Measurements from ENCODE around the gene GGTLC2. TPM values are rescaled to one million over a fixed set of nuclear protein-coding genes. Genes with fewer than 3 reads are reported as not detected.
"Not testable (repeated sequence)": the region's sequence is repeated elsewhere in the genome, so short reads cannot be mapped to it uniquely, and the experiment has no call there.

Gene GGTLC2
- total RNA-seq, 3 donors from 2014 or later (not counting 1 experiment from before 2014, with no cell fraction given): not detected

DNA sequence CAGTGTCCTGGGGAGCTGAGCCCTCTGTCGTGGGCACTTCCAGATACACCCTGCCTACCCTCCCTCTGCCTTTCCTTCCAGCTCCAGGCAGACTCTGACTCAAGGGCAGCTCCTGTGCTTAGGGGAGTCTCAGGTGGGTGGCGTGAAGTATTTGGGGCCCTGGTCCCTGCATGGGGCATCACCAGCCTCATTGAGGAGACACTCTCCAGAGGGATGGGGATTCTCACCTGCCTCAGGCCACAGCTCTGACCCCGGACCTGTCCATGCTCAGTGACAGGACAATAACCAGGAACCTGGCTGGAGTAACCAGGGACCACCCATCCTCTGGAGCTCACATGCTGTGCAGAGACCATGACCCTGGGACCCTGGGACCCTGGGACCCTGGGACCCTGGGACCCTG is 41.2 kb downstream of the GGTLC2 start:
- H3K4me3 ChIP-seq (ENCODE audit: low read length): no peak overlapping the region
- ATAC-seq: no peak
- intact Hi-C loops (cut with micrococcal nuclease): no loop called here
- H3K4me3 Mint-ChIP-seq: no peak overlapping the region
- no peaks in the 10 kb centered on the region for H3K36me3 Mint-ChIP-seq
- DNase-seq: no peak
- no peaks in the 10 kb centered on the region for H3K9me3 ChIP-seq (ENCODE audit: control insufficient read depth, insufficient read depth, low read length)
- peaks cover 14% of the 10 kb centered on the region for H3K4me1 ChIP-seq (ENCODE audit: control insufficient read depth, insufficient read depth, low read length)
- no peaks in the 10 kb centered on the region for H3K4me1 Mint-ChIP-seq
- H3K27ac Mint-ChIP-seq: no peak overlapping the region
- TF ChIP-seq, protein P1, sequence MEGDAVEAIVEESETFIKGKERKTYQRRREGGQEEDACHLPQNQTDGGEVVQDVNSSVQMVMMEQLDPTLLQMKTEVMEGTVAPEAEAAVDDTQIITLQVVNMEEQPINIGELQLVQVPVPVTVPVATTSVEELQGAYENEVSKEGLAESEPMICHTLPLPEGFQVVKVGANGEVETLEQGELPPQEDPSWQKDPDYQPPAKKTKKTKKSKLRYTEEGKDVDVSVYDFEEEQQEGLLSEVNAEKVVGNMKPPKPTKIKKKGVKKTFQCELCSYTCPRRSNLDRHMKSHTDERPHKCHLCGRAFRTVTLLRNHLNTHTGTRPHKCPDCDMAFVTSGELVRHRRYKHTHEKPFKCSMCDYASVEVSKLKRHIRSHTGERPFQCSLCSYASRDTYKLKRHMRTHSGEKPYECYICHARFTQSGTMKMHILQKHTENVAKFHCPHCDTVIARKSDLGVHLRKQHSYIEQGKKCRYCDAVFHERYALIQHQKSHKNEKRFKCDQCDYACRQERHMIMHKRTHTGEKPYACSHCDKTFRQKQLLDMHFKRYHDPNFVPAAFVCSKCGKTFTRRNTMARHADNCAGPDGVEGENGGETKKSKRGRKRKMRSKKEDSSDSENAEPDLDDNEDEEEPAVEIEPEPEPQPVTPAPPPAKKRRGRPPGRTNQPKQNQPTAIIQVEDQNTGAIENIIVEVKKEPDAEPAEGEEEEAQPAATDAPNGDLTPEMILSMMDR (IDR thresholded peaks at IDR 0.05): no peak
- 91% methylated on average over 3 of the region's 3 CpGs for WGBS (ENCODE audit: insufficient coverage)
- no peaks in the 10 kb centered on the region for H3K27me3 ChIP-seq (ENCODE audit: control insufficient read depth, insufficient read depth, low read length)
- H3K36me3 ChIP-seq (ENCODE audit: control insufficient read depth, insufficient read depth, low read length): no peaks in the 10 kb centered on the region
- no peaks in the 10 kb centered on the region for H3K9me3 Mint-ChIP-seq
- H3K27ac ChIP-seq (ENCODE audit: low read length): no peak overlapping the region
- peaks cover 0 to 1% of the 10 kb centered on the region in 2 donors for H3K27me3 Mint-ChIP-seq (ENCODE audit: low read depth in 2 of 2)

DNA sequence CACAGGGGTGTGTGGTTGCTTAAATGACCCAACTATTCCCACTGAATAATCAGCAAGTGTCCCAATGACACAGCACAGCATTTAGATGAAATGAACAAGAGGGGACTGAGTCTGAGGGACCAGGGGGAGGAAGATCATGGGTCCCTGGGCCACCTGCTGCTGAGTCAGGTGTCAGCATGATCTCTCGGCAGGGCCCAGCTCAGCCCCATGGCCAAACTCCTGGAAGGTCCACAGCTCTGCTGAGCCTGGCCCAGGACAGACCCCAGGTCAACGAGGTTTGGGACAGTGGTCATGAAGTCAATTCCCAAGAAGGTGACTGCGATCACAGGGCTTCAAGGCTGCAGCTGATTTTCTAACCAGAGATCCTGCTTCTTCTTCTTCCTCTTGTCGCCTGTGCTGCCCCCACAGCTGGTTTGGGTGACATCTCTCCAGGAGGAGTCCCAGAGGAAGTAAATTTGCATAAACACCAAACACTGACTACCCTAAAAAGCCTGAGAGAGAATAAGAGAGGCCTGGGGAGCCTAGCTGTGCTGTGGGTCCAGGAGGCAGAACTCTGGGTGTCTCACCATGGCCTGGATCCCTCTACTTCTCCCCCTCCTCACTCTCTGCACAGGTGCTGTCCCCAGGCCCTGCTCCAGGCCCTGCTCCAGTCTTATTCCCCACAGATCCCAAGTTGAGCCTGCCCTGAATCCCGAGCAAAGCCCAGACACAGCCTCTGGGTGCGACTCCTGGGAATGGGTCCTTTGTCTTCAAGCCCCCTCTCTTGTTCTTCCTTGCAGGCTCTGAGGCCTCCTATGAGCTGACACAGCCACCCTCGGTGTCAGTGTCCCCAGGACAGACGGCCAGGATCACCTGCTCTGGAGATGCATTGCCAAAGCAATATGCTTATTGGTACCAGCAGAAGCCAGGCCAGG is 42.0 kb downstream of the GGTLC2 start:
- H3K4me3 ChIP-seq (ENCODE audit: low read length); H3K36me3 Mint-ChIP-seq; H3K4me1 Mint-ChIP-seq; H3K4me3 Mint-ChIP-seq; H3K9me3 Mint-ChIP-seq; H3K27ac Mint-ChIP-seq; H3K36me3 ChIP-seq (ENCODE audit: control insufficient read depth, insufficient read depth, low read length); H3K27me3 ChIP-seq (ENCODE audit: control insufficient read depth, insufficient read depth, low read length); H3K9me3 ChIP-seq (ENCODE audit: control insufficient read depth, insufficient read depth, low read length); H3K27me3 Mint-ChIP-seq (ENCODE audit: low read depth in 2 of 2); ATAC-seq; H3K27ac ChIP-seq (ENCODE audit: low read length); intact Hi-C loops (cut with micrococcal nuclease); DNase-seq: not testable (repeated sequence)
- 66% methylated on average over 8 of the region's 8 CpGs for WGBS (ENCODE audit: insufficient coverage)
- H3K4me1 ChIP-seq (ENCODE audit: control insufficient read depth, insufficient read depth, low read length): peaks cover 14% of the 10 kb centered on the region

DNA sequence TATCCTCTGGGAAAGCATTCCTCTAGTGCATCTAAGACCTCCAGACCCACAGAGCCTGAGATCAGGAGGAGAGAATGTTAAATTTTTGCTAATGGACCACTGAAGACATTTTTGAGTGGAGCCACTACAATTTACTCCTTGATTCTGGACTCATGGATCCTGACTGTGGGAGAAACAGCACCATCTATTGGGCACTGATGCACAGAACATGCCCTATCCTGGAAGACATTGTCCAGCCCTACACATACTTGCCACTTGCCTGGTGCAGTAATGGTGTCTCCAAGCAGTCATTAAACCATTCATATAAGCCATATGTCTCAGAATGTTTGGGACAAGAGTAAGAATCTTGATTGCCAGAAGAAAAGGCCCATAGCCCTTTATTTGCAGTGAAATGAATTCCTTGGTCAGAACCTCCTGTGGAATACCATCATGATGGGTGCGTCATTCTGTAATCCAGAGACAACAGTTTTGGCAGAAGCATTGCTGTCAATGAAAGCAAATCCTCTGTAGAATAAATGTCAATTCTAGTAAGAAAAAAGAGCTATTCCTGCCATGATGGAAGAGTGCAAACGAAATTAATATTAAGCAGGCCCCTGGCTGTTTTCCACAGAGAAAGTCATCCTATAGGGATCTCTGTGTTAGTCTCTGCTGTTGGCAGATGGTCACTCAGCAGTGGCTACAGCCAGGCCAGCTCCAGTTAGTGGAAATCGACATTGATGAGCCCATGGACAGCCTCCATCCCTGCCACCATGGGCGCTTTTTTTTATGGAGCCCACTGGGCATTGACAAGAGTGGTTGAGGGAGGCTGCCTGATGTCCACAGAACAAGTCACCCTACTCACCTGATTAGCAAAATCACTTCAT is 43.5 kb downstream of the GGTLC2 start:
- Mint-ChIP-seq H3K27ac (no peak overlapping the region), H3K9me3 (no peaks in the 10 kb centered on the region), H3K4me3 (no peak overlapping the region), H3K27me3 (ENCODE audit: low read depth in 2 of 2) (no peaks in the 10 kb centered on the region), H3K36me3 (no peaks in the 10 kb centered on the region), H3K4me1 (no peaks in the 10 kb centered on the region)
- ATAC-seq (peak; percentile 58 to 83 (median 73)), DNase-seq (peak in 1 of 2 donors; percentile 57)
- Histone ChIP-seq H3K27me3 (ENCODE audit: control insufficient read depth, insufficient read depth, low read length) (no peaks in the 10 kb centered on the region), H3K4me3 (ENCODE audit: low read length) (no peak overlapping the region), H3K36me3 (ENCODE audit: control insufficient read depth, insufficient read depth, low read length) (no peaks in the 10 kb centered on the region), H3K9me3 (ENCODE audit: control insufficient read depth, insufficient read depth, low read length) (no peaks in the 10 kb centered on the region), H3K4me1 (ENCODE audit: control insufficient read depth, insufficient read depth, low read length) (peaks cover 14% of the 10 kb centered on the region), H3K27ac (ENCODE audit: low read length) (no peak overlapping the region)
- intact Hi-C loops (cut with micrococcal nuclease): no loop called here
- WGBS (ENCODE audit: insufficient coverage): 74% methylated on average over 4 of the region's 4 CpGs
- TF ChIP-seq, protein P1 (IDR thresholded peaks at IDR 0.05): peak; percentile 69

Data from natural killer cell (primary cell).